GM23338 (cell line): ENCODE measurements around the gene NANOS2. TPM values are rescaled to one million over a fixed set of nuclear protein-coding genes. Genes with fewer than 3 reads are reported as not detected.

Source experiments
- ATAC-seq: fragments of 200-7000 bp; cut with Tn5 transposase; 3 replicates; pipeline ENCODE4 v1.9.1; 2020
- DNase-seq: peaks from one replicate; pipeline ENCODE4 v3.0.0-alpha.2; 2015; ENCODE audit warnings: low spot score
- H2AFZ ChIP-seq: fragments of 200-600 bp; sonication (generic); 2 replicates; pipeline ENCODE4 v1.8.0; 2016; ENCODE audit warnings: antibody characterized with exemption, mild to moderate bottlenecking, moderate library complexity
- H3F3A ChIP-seq: fragments of 200-600 bp; sonication (generic); replicated peaks from 2 replicates; pipeline ENCODE4 v1.8.0; 2017; ENCODE audit warnings: antibody characterized with exemption, mixed run types, low read depth
- H3K27ac ChIP-seq: fragments of 200-600 bp; sonication (generic); 2 replicates; pipeline ENCODE4 v1.6.1; 2016; ENCODE audit warnings: low read depth
- H3K27me3 ChIP-seq: fragments of 200-600 bp; sonication (generic); 2 replicates; pipeline ENCODE4 v1.8.0; 2016; ENCODE audit warnings: mild to moderate bottlenecking, mixed run types, moderate library complexity; ENCODE audit not compliant: insufficient read depth
- H3K36me3 ChIP-seq: fragments of 200-600 bp; sonication (generic); 2 replicates; pipeline ENCODE4 v1.8.0; 2016; ENCODE audit warnings: mild to moderate bottlenecking; ENCODE audit not compliant: insufficient read depth
- H3K4me1 ChIP-seq: fragments of 200-600 bp; sonication (generic); 2 replicates; pipeline ENCODE4 v1.8.0; 2016; ENCODE audit warnings: mild to moderate bottlenecking, moderate library complexity; ENCODE audit not compliant: insufficient read depth
- H3K4me2 ChIP-seq: fragments of 200-600 bp; sonication (generic); 2 replicates; pipeline ENCODE4 v1.7.1; 2017; ENCODE audit warnings: mixed run types
- H3K4me3 ChIP-seq: fragments of 200-600 bp; sonication (generic); 2 replicates; pipeline ENCODE4 v1.6.1; 2016; ENCODE audit warnings: mixed run types
- H3K79me2 ChIP-seq: fragments of 200-600 bp; sonication (generic); replicated peaks from 2 replicates; pipeline ENCODE4 v1.8.0; 2017; ENCODE audit warnings: mild to moderate bottlenecking; ENCODE audit not compliant: insufficient read depth
- H3K9me2 ChIP-seq: fragments of 200-600 bp; sonication (generic); 2 replicates; pipeline ENCODE4 v1.8.0; 2017; ENCODE audit not compliant: insufficient read depth
- H4K20me1 ChIP-seq: fragments of 200-600 bp; sonication (generic); replicated peaks from 2 replicates; pipeline ENCODE4 v1.8.0; 2017; ENCODE audit warnings: mild to moderate bottlenecking; ENCODE audit not compliant: insufficient read depth
- H3K27ac Mint-ChIP-seq: 2 replicates; pipeline ENCODE4 v1.8.0; 2020; ENCODE audit warnings: inconsistent platforms, mild to moderate bottlenecking, moderate library complexity, mixed read lengths
- H3K27me3 Mint-ChIP-seq: 3 replicates; pipeline ENCODE4 v1.8.0; 2022; ENCODE audit warnings: low read depth, mild to moderate bottlenecking, moderate library complexity, mixed read lengths, inconsistent platforms; ENCODE audit not compliant: insufficient read depth, poor library complexity
- H3K36me3 Mint-ChIP-seq: 3 replicates; pipeline ENCODE4 v1.8.0; 2021; ENCODE audit warnings: low read depth, mild to moderate bottlenecking, inconsistent platforms, moderate library complexity, mixed read lengths
- H3K4me1 Mint-ChIP-seq: 3 replicates; pipeline ENCODE4 v1.8.0; 2020; ENCODE audit warnings: mild to moderate bottlenecking, inconsistent platforms, mixed read lengths
- H3K4me3 Mint-ChIP-seq: 3 replicates; pipeline ENCODE4 v1.8.0; 2021; ENCODE audit warnings: moderate library complexity, mild to moderate bottlenecking, inconsistent platforms, mixed read lengths
- H3K9me3 Mint-ChIP-seq: 3 replicates; pipeline ENCODE4 v1.8.0; 2020; ENCODE audit warnings: moderate library complexity, mild to moderate bottlenecking, inconsistent platforms, mixed read lengths
- CTCF ChIP-seq, 2 experiments: fragments of 200-600 bp in 1 of 2; sonication (generic) in 1 of 2; conservative IDR thresholded peaks; 2 replicates each; pipeline versions ENCODE4 v1.5.1 to v1.6.1; 2016 to 2017; ENCODE audit warnings: antibody characterized with exemption in 2 of 2, low read depth in 2 of 2, mild to moderate bottlenecking in 2 of 2, moderate library complexity in 1 of 2
- ETS1 ChIP-seq: IDR thresholded peaks from 2 replicates; pipeline ENCODE4 v1.6.1; 2016; ENCODE audit warnings: antibody characterized with exemption
- NANOG ChIP-seq: IDR thresholded peaks from 2 replicates; pipeline ENCODE4 v1.6.1; 2016; ENCODE audit warnings: antibody characterized with exemption, borderline replicate concordance
- ZNF114 ChIP-seq: fragments of 250-450 bp; sonication (Bioruptor Pico); IDR thresholded peaks from 2 replicates; pipeline ENCODE4 v1.5.0; 2020; ENCODE audit warnings: mild to moderate bottlenecking, moderate library complexity
- ZNF462 ChIP-seq: fragments of 250-450 bp; sonication (Bioruptor Pico); IDR thresholded peaks from 2 replicates; pipeline ENCODE4 v1.5.0; 2020; ENCODE audit warnings: mild to moderate bottlenecking, moderate library complexity
- polyA plus RNA-seq: library from polyadenylated mRNA; unstranded; fragments of >200 nt; fragmentation: Nextera tagmentation; extraction: Ambion mirVana; gene quantifications from 2 replicates; pipeline ENCODE4 v1.2.1, GENCODE V29; 2016
- total RNA-seq: library from RNA; depleted of rRNA; stranded (reverse); fragments of >200 nt; shearing (Covaris generic); gene quantifications from 2 replicates; pipeline ENCODE4 v1.2.3, GENCODE V29; 2014

NANOS2 gene
- total and polyA plus RNA-seq, 2 experiments from 2014 or later: 0.11 to 0.14 TPM

GRCh38 chr19:45911291-45911690 is 3.3 kb downstream of the NANOS2 start (continued):
- no peak for TF ChIP-seq ZNF462 (CRISPR knock-in tag)

- peak overlapping the region; percentile 39; the same call in 1 of the 2 replicates for H3K27ac ChIP-seq
- no peak overlapping the region for H3K4me2 ChIP-seq
- H3K79me2 ChIP-seq: no peaks in the 10 kb centered on the region
- H3K4me3 ChIP-seq: no peak overlapping the region
- H3K27me3 Mint-ChIP-seq: peaks cover 13% of the 10 kb centered on the region
- H2AFZ ChIP-seq: 0 out of 2 replicates have a peak overlapping the region, but pooled peaks have one; percentile 59
- no peak overlapping the region for H3K27ac Mint-ChIP-seq
- no peaks in the 10 kb centered on the region for H3K36me3 ChIP-seq
- TF ChIP-seq ZNF462 (CRISPR knock-in tag) (no peak), NANOG (no peak), ZNF114 (no peak), ETS1 (no peak), CTCF (conservative IDR thresholded peaks at IDR 0.05; ENCODE audit: low read depth in 2 of 2) (0 out of 4 replicates have a peak, but pooled peaks of 1 of the 2 experiments have one; percentile 8)
- H3F3A ChIP-seq: 0 out of 2 replicates have a peak, but pooled peaks cover 9% of the 10 kb centered on the region
- no peak overlapping the region for H3K4me3 Mint-ChIP-seq
- no peaks in the 10 kb centered on the region; the same call in 2 of the 3 replicates for H3K36me3 Mint-ChIP-seq
- no peaks in the 10 kb centered on the region for H4K20me1 ChIP-seq
- peaks cover 2% of the 10 kb centered on the region; the same call in 1 of the 3 replicates for H3K4me1 Mint-ChIP-seq
- DNase-seq (no peak), ATAC-seq (no peak)
- no peaks in the 10 kb centered on the region for H3K4me1 ChIP-seq
- no peaks in the 10 kb centered on the region for H3K9me3 Mint-ChIP-seq
- H3K27me3 ChIP-seq: no peaks in the 10 kb centered on the region
- H3K9me2 ChIP-seq: no peaks in the 10 kb centered on the region
Measured at GRCh38 chr19:45908956-45909355, 5.6 kb downstream of the NANOS2 start.
